HG03139 (cell line): ENCODE measurements around the gene MNX1.

ENCODE experiments used
- ATAC-seq: cut with Tn5 transposase; IDR thresholded peaks from one replicate; pipeline ENCODE4 v1.9.1; 2021; ENCODE audit not compliant: unreplicated experiment

Gene MNX1

GRCh38 chr7:157016352-157017041, 6.0 kb upstream of the MNX1 start:
- peak; percentile 42 for ATAC-seq

GRCh38 chr7:157016024-157016351, 5.5 kb upstream of the MNX1 start:
- peak; percentile 4 for ATAC-seq

- no peak for ATAC-seq
Observed at GRCh38 chr7:157014635-157015555, 4.4 kb upstream of the MNX1 start.

- ATAC-seq = no peak
Observed at GRCh38 chr7:157013602-157014549, 3.4 kb upstream of the MNX1 start.

- no peak for ATAC-seq
Observed at GRCh38 chr7:157013101-157013500, 2.6 kb upstream of the MNX1 start.

GRCh38 chr7:157012113-157012547, 1.7 kb upstream of the MNX1 start:
- no peak for ATAC-seq

GRCh38 chr7:157011333-157012112, 1.1 kb upstream of the MNX1 start:
- no peak for ATAC-seq

GRCh38 chr7:157009778-157010587, 480 bp downstream of the MNX1 start:
- ATAC-seq = peak; percentile 19

- peak; percentile 24 for ATAC-seq
Observed at GRCh38 chr7:157009170-157009777, 1.2 kb downstream of the MNX1 start.

GRCh38 chr7:157008206-157009169, 2.0 kb downstream of the MNX1 start:
- ATAC-seq = no peak

- ATAC-seq = no peak
Observed at GRCh38 chr7:157007470-157008066, 2.9 kb downstream of the MNX1 start.

- ATAC-seq = no peak
Observed at GRCh38 chr7:157006829-157007469, 3.5 kb downstream of the MNX1 start.

GRCh38 chr7:157006205-157006747, 4.2 kb downstream of the MNX1 start:
- no peak for ATAC-seq

GRCh38 chr7:157005456-157006204, 4.8 kb downstream of the MNX1 start:
- no peak for ATAC-seq

GRCh38 chr7:157004521-157005455, 5.7 kb downstream of the MNX1 start:
- ATAC-seq = no peak
